K562 (cell line): Measurements from ENCODE around the gene CCL3. TPM values are rescaled to one million over a fixed set of nuclear protein-coding genes. Genes with fewer than 3 reads are reported as not detected.

Experiments used
- ATAC-seq: fragments of 200-7000 bp; cut with Tn5 transposase; 3 replicates; pipeline ENCODE4 v1.9.1; 2020; ENCODE audit warnings: moderate library complexity
- BruUV-seq: library from RNA; stranded (reverse); fragments of 400-500 nt; replicated peaks from 2 replicates; lab custom pipeline; 2021; lab: Mats Ljungman, UMichigan
- CTCF ChIA-PET: fragments of 300-600 bp; formaldehyde crosslinking; extraction: SDS; loops from one replicate; lab custom pipeline; 2021; ENCODE audit warnings: low intra/inter-chr PET ratio; lab: Yijun Ruan, JAX
- POLR2A ChIA-PET: fragments of 300-600, 350-650 bp; sonication (Branson Sonifier 250); formaldehyde crosslinking; extraction: SDS; loops from one replicate; lab custom pipeline; 2021; ENCODE audit warnings: antibody characterized with exemption, inconsistent platforms; lab: Yijun Ruan, JAX
- DNase-seq, 4 experiments: peaks; one replicate each; pipeline versions ENCODE4 v3.0.0 to v3.0.0-alpha.2; 2011 to 2018; ENCODE audit warnings: low spot score in 3 of 4, mixed read lengths in 3 of 4; ENCODE audit errors: extremely low read depth in 1 of 4
- FAIRE-seq: peaks from 2 replicates; lab custom pipeline; 2011; peaks lifted over from hg19 to GRCh38; lab: Jason Lieb, UNC
- H2AFZ ChIP-seq: 2 replicates; pipeline ENCODE4 v1.6.0; 2011; ENCODE audit warnings: low read depth, low read length, control low read depth, inconsistent platforms
- H3K27ac ChIP-seq: fragments of 200-600 bp; 3 replicates; pipeline ENCODE4 v1.8.0; 2011; ENCODE audit warnings: low read depth, mild to moderate bottlenecking, control low read depth, inconsistent platforms, low read length, moderate library complexity, mixed read lengths; ENCODE audit errors: extremely low read depth
- H3K27me3 ChIP-seq, 2 experiments: fragments of 300-600 bp in 1 of 2; 2 replicates in 1 of 2; 3 replicates in 1 of 2; pipeline versions ENCODE4 v1.6.0 to v1.8.0; 2011; ENCODE audit warnings: inconsistent platforms in 2 of 2, low read length in 2 of 2, mild to moderate bottlenecking in 1 of 2, mixed read lengths in 1 of 2, moderate library complexity in 1 of 2; ENCODE audit not compliant: control insufficient read depth in 2 of 2, insufficient read depth in 2 of 2
- H3K36me3 ChIP-seq: fragments of 300-600 bp; 3 replicates; pipeline ENCODE4 v1.8.0; 2011; ENCODE audit warnings: mild to moderate bottlenecking, low read length, inconsistent platforms; ENCODE audit not compliant: control insufficient read depth, insufficient read depth
- H3K4me1 ChIP-seq, 2 experiments: fragments of 200-600 bp in 1 of 2; replicated peaks in 1 of 2; 2 replicates in 1 of 2; 3 replicates in 1 of 2; pipeline versions ENCODE4 v1.5.1 to v1.8.0; 2011; ENCODE audit warnings: inconsistent platforms in 2 of 2, low read length in 2 of 2, mild to moderate bottlenecking in 1 of 2, mixed read lengths in 1 of 2, moderate library complexity in 1 of 2; ENCODE audit not compliant: control insufficient read depth in 2 of 2, insufficient read depth in 2 of 2
- H3K4me2 ChIP-seq: 2 replicates; pipeline ENCODE4 v1.6.1; 2011; ENCODE audit warnings: low read length, control low read depth, inconsistent platforms, mixed read lengths; ENCODE audit not compliant: insufficient read depth
- H3K4me3 ChIP-seq: fragments of 200-600 bp; sonication (generic), shearing (Covaris generic); 2 replicates; pipeline ENCODE4 v1.5.1; 2016; ENCODE audit warnings: control low read depth, inconsistent platforms
- H3K79me2 ChIP-seq: fragments of 200-600 bp; 3 replicates; pipeline ENCODE4 v1.8.0; 2011; ENCODE audit warnings: low read length, inconsistent platforms; ENCODE audit not compliant: control insufficient read depth, insufficient read depth
- H3K9ac ChIP-seq, 2 experiments: 2 replicates each; pipeline versions ENCODE4 v1.6.0 to v1.6.1; 2011; ENCODE audit warnings: low read depth in 2 of 2, low read length in 2 of 2, control low read depth in 1 of 2, inconsistent platforms in 1 of 2, mild to moderate bottlenecking in 1 of 2, mixed read lengths in 1 of 2; ENCODE audit not compliant: insufficient read depth in 1 of 2
- H3K9me1 ChIP-seq: one replicate; pipeline ENCODE4 v1.6.0; 2011; ENCODE audit warnings: inconsistent platforms, mild to moderate bottlenecking, low read length, moderate library complexity; ENCODE audit not compliant: control insufficient read depth, insufficient read depth
- H3K9me3 ChIP-seq: replicated peaks from 2 replicates; pipeline ENCODE4 v1.5.1; 2011; ENCODE audit warnings: low read depth, low read length, inconsistent platforms; ENCODE audit not compliant: control insufficient read depth, insufficient read depth
- H4K20me1 ChIP-seq: replicated peaks from 2 replicates; pipeline ENCODE4 v1.6.1; 2011; ENCODE audit warnings: low read length, inconsistent platforms, mixed read lengths; ENCODE audit not compliant: control insufficient read depth, insufficient read depth
- ARNT ChIP-seq, 2 experiments: fragments of 450-650 bp; IDR thresholded peaks; 2 replicates each; pipeline ENCODE4 v1.6.1; 2016; ENCODE audit warnings: mild to moderate bottlenecking in 1 of 2
- BMI1 ChIP-seq: fragments of 150-350 bp; IDR thresholded peaks from 2 replicates; pipeline ENCODE4 v1.6.1; 2014; ENCODE audit warnings: low read length
- CBX2 ChIP-seq: fragments of 200-600 bp; sonication (generic); IDR thresholded peaks from one replicate; pipeline ENCODE4 v1.6.1; 2012; ENCODE audit warnings: mild to moderate bottlenecking, low read length, inconsistent platforms; ENCODE audit not compliant: insufficient read depth, poor library complexity, severe bottlenecking
- ERF ChIP-seq: fragments of 450-650 bp; formaldehyde crosslinking; IDR thresholded peaks from 2 replicates; pipeline ENCODE4 v1.4.0; 2020; ENCODE audit warnings: mild to moderate bottlenecking, mixed read lengths
- HCFC1 ChIP-seq: IDR thresholded peaks from 2 replicates; pipeline ENCODE4 v1.6.1; 2012; ENCODE audit warnings: low read depth, low read length, improper control_type of control experiment
- IFI16 ChIP-seq: fragments of 250-450 bp; sonication (Bioruptor Pico); IDR thresholded peaks from 2 replicates; pipeline ENCODE4 v2.1.2; 2022; ENCODE audit warnings: mild to moderate bottlenecking, inconsistent platforms
- KDM5B ChIP-seq: fragments of 200-600 bp; sonication (generic); IDR thresholded peaks from 2 replicates; pipeline ENCODE4 v1.6.1; 2012; ENCODE audit warnings: low read depth, mild to moderate bottlenecking, moderate library complexity, low read length, control low read depth, inconsistent platforms; ENCODE audit not compliant: insufficient replicate concordance
- MTA2 ChIP-seq: fragments of 450-650 bp; IDR thresholded peaks from 2 replicates; pipeline ENCODE4 v1.6.1; 2016; ENCODE audit warnings: low read depth
- RBM22 ChIP-seq: fragments of 200-400 bp; formaldehyde crosslinking; IDR thresholded peaks from 2 replicates; pipeline ENCODE4 v1.6.1; 2018; ENCODE audit warnings: low read length, low read depth; ENCODE audit not compliant: poor library complexity, severe bottlenecking
- SIRT6 ChIP-seq: IDR thresholded peaks from one replicate; pipeline ENCODE4 v1.6.1; 2012; ENCODE audit warnings: low read depth, mild to moderate bottlenecking, control low read depth, inconsistent platforms, low read length, moderate library complexity
- SMAD4 ChIP-seq: fragments of 250-450 bp; sonication (Bioruptor Pico); conservative IDR thresholded peaks from 2 replicates; pipeline ENCODE4 v1.8.0; 2021; ENCODE audit warnings: inconsistent platforms, mild to moderate bottlenecking, moderate library complexity
- SUPT5H ChIP-seq: fragments of 450-650 bp; IDR thresholded peaks from 2 replicates; pipeline ENCODE4 v1.6.1; 2016
- THRA ChIP-seq: fragments of 450-650 bp; IDR thresholded peaks from 2 replicates; pipeline ENCODE4 v1.6.1; 2017; ENCODE audit warnings: mild to moderate bottlenecking, moderate library complexity
- ZFPM2 ChIP-seq: fragments of 250-450 bp; sonication (Bioruptor Pico); IDR thresholded peaks from 2 replicates; pipeline ENCODE4 v1.5.1; 2022; ENCODE audit warnings: mild to moderate bottlenecking
- ZKSCAN3 ChIP-seq: fragments of 250-450 bp; sonication (Bioruptor Pico); IDR thresholded peaks from 2 replicates; pipeline ENCODE4 v1.4.0; 2020
- ZNF239 ChIP-seq: fragments of 250-450 bp; sonication (Bioruptor Pico); IDR thresholded peaks from 2 replicates; pipeline ENCODE4 v1.4.0; 2020; ENCODE audit warnings: mild to moderate bottlenecking
- ZNF511 ChIP-seq: sonication (generic); formaldehyde crosslinking; IDR thresholded peaks from 2 replicates; pipeline ENCODE4 v1.8.0; 2022; ENCODE audit warnings: mild to moderate bottlenecking, missing genetic modification reagents
- ZNF764 ChIP-seq: fragments of 250-450 bp; sonication (Bioruptor Pico); IDR thresholded peaks from 2 replicates; pipeline ENCODE4 v1.4.0; 2020; ENCODE audit warnings: low read depth, mild to moderate bottlenecking, moderate library complexity
- WGBS: fragments of 100-300 bp; shearing (Covaris generic); methylation state at CpG from one replicate; pipeline ENCODE4 v1.1.6; 2016; ENCODE audit warnings: low coverage, mixed read lengths; ENCODE audit not compliant: insufficient coverage; ENCODE audit errors: missing lambda C conversion rate; 5-methylcytosine and 5-hydroxymethylcytosine counted together
- in situ Hi-C: fragments of 300-500 bp; cut with MboI; formaldehyde crosslinking; loops from 4 replicates; pipeline ENCODE4 v1.15.0; 2018; ENCODE audit warnings: inconsistent platforms, mixed read lengths
- intact Hi-C: fragments of 100-400 bp; cut with micrococcal nuclease; formaldehyde crosslinking; loops from 2 replicates; pipeline ENCODE4 v1.14.2; 2022
- polyA plus RNA-seq, 8 experiments: library from polyadenylated mRNA; depleted of rRNA in 4 of 8; stranded (reverse) in 5 of 8; unstranded in 3 of 8; fragments of >200 nt; fragmentation: Nextera tagmentation in 2 of 8; fragmentation: Illumina TruSeq in 1 of 8; extraction: Ambion mirVana in 2 of 8; extraction: Trizol in 1 of 8; gene quantifications; 2 replicates each; pipeline versions ENCODE4 v1.2.1 to v1.2.3, GENCODE V29; 2011 to 2014; ENCODE audit warnings: inconsistent platforms in 1 of 8, missing spikeins in 1 of 8
- total RNA-seq, 7 experiments: library from RNA; depleted of rRNA in 6 of 7; stranded (reverse); fragments of >200 nt in 6 of 7; fragmentation: Illumina TruSeq in 2 of 7; extraction: Trizol in 2 of 7; gene quantifications; 2 replicates each; pipeline versions ENCODE4 v1.2.1 to v1.2.3, GENCODE V29; 2011 to 2021; ENCODE audit warnings: low replicate concordance in 1 of 7

Gene CCL3
- total and polyA plus RNA-seq, 9 of the 15 experiments (the other 6 are each of a cell fraction or from before 2014, with no cell fraction given) = 0.58 TPM; not detected in 8

- H3K9me3 ChIP-seq = no peaks in the 10 kb centered on the region
- no peak overlapping the region for H3K27ac ChIP-seq
- POLR2A ChIA-PET = no interaction called here
- no peak for FAIRE-seq
- BruUV-seq = no TSS peak
- no peaks in the 10 kb centered on the region for H3K79me2 ChIP-seq
- intact Hi-C loops = no loop called here
- no peak for DNase-seq
- H3K9ac ChIP-seq = no peak overlapping the region
- H3K27me3 ChIP-seq = peaks cover 13 to 18% of the 10 kb centered on the region in 2 experiments; a peak in 4 of 5 replicates
- no peak overlapping the region for H2AFZ ChIP-seq
- no peaks in the 10 kb centered on the region for H4K20me1 ChIP-seq
- no peaks in the 10 kb centered on the region for H3K36me3 ChIP-seq
- H3K4me2 ChIP-seq = no peak overlapping the region
- WGBS = 0% methylated on average over 1 of the region's 1 CpG
- H3K4me1 ChIP-seq = no peaks in the 10 kb centered on the region
- no peaks in the 10 kb centered on the region for H3K9me1 ChIP-seq
- CTCF ChIA-PET = no interaction called here
- no peak overlapping the region for H3K4me3 ChIP-seq
- in situ Hi-C loops = no loop called here
- TF ChIP-seq MTA2 = no peak
- no peak for TF ChIP-seq HCFC1
- TF ChIP-seq KDM5B = no peak
- TF ChIP-seq IFI16 (CRISPR knock-in tag) = no peak
- TF ChIP-seq ARNT (IDR thresholded peaks at IDR 0.05) = no peak
- TF ChIP-seq ZNF511 (CRISPR knock-in tag) = no peak
- no peak for TF ChIP-seq ZFPM2 (CRISPR knock-in tag)
- TF ChIP-seq ZKSCAN3 (CRISPR knock-in tag) = no peak
- no peak for TF ChIP-seq THRA
- TF ChIP-seq ZNF239 = no peak
- TF ChIP-seq RBM22 = no peak
- no peak for TF ChIP-seq BMI1
- no peak for TF ChIP-seq SMAD4 (CRISPR knock-in tag)
- TF ChIP-seq SUPT5H = no peak
- TF ChIP-seq CBX2 = no peak
- no peak for TF ChIP-seq ERF (CRISPR knock-in tag)
- no peak for TF ChIP-seq ZNF764
- no peak for TF ChIP-seq SIRT6
- TF ChIP-seq, all 486 proteins: peak for 0
- ATAC-seq = no peak
Measured at GRCh38 chr17:36086791-36087190, 3.2 kb downstream of the CCL3 start.
